ENCODE data around the gene ASF1A. TPM values are rescaled to one million over a fixed set of nuclear protein-coding genes. Genes with fewer than 3 reads are reported as not detected.
A peak's percentile ranks its signal among the peaks of the same experiment; 100 is the strongest.

Gene ASF1A
- total and polyA plus RNA-seq, 9 of the 15 experiments (the other 6 are each of a cell fraction or from before 2014, with no cell fraction given): 31.5 to 45.3 (median 34.8) TPM

DNA sequence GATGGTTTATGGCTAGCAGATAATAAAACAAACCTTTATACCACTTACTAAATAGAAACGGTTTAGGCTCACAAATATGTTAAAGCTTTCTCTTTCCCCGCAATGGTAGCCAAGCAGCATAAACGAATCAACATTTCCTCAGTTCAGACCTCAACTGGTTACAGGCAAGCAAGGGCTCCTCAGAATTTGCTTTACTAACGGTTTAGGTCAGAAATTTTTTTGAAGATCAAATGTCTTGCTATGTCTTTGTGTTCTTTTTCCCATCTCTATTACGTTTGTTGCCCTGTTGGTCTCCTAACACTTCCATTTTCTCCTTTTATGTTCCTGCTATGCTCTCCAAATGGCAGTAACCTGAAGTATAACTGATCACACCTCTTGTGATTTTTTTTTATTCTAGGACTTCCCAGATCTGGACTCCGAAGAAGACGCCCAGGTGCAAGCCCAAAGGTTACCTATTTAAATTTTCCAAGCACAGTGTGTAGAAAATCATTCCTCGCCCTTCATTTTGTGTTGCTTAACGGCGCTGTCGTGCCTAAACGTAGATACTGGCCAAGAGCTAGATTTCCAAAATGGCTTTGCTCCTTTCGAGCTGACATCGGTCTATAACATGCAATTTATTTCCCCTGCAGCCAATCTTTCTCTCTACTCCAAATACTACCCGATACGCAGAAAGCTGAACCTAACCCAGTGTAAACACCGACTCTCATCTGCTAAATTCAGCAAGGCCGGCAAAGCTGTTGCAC lies 717 bp upstream of the ASF1A start (continued):
- TF ChIP-seq, protein P1, sequence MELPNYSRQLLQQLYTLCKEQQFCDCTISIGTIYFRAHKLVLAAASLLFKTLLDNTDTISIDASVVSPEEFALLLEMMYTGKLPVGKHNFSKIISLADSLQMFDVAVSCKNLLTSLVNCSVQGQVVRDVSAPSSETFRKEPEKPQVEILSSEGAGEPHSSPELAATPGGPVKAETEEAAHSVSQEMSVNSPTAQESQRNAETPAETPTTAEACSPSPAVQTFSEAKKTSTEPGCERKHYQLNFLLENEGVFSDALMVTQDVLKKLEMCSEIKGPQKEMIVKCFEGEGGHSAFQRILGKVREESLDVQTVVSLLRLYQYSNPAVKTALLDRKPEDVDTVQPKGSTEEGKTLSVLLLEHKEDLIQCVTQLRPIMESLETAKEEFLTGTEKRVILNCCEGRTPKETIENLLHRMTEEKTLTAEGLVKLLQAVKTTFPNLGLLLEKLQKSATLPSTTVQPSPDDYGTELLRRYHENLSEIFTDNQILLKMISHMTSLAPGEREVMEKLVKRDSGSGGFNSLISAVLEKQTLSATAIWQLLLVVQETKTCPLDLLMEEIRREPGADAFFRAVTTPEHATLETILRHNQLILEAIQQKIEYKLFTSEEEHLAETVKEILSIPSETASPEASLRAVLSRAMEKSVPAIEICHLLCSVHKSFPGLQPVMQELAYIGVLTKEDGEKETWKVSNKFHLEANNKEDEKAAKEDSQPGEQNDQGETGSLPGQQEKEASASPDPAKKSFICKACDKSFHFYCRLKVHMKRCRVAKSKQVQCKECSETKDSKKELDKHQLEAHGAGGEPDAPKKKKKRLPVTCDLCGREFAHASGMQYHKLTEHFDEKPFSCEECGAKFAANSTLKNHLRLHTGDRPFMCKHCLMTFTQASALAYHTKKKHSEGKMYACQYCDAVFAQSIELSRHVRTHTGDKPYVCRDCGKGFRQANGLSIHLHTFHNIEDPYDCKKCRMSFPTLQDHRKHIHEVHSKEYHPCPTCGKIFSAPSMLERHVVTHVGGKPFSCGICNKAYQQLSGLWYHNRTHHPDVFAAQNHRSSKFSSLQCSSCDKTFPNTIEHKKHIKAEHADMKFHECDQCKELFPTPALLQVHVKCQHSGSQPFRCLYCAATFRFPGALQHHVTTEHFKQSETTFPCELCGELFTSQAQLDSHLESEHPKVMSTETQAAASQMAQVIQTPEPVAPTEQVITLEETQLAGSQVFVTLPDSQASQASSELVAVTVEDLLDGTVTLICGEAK (IDR thresholded peaks at IDR 0.05): peak; percentile 51
- TF ChIP-seq, protein P1 (CRISPR knock-in tag; IDR thresholded peaks at IDR 0.05): no peak
- TF ChIP-seq HMGN3 (IDR thresholded peaks at IDR 0.05; ENCODE audit: borderline replicate concordance, extremely low read depth, insufficient read length, low read depth, low read length): no peak
- no peak for TF ChIP-seq NFIC (IDR thresholded peaks at IDR 0.05)
- peak; percentile 91 for TF ChIP-seq NBN (IDR thresholded peaks at IDR 0.05; ENCODE audit: low read depth)
- TF ChIP-seq ZNF24 (IDR thresholded peaks at IDR 0.05): no peak
- TF ChIP-seq MAFF (IDR thresholded peaks at IDR 0.05; ENCODE audit: low read length): no peak
- TF ChIP-seq FOXM1 (IDR thresholded peaks at IDR 0.05; ENCODE audit: low read depth): no peak
- TF ChIP-seq FOXM1 (CRISPR knock-in tag; IDR thresholded peaks at IDR 0.05; ENCODE audit: low read depth): no peak
- TF ChIP-seq SNRNP70 (optimal IDR thresholded peaks at IDR 0.05; ENCODE audit: low read depth, low read length): no peak
- TF ChIP-seq SRSF7 (optimal IDR thresholded peaks at IDR 0.05; ENCODE audit: low read depth, low read length): no peak
- TF ChIP-seq, protein P2, sequence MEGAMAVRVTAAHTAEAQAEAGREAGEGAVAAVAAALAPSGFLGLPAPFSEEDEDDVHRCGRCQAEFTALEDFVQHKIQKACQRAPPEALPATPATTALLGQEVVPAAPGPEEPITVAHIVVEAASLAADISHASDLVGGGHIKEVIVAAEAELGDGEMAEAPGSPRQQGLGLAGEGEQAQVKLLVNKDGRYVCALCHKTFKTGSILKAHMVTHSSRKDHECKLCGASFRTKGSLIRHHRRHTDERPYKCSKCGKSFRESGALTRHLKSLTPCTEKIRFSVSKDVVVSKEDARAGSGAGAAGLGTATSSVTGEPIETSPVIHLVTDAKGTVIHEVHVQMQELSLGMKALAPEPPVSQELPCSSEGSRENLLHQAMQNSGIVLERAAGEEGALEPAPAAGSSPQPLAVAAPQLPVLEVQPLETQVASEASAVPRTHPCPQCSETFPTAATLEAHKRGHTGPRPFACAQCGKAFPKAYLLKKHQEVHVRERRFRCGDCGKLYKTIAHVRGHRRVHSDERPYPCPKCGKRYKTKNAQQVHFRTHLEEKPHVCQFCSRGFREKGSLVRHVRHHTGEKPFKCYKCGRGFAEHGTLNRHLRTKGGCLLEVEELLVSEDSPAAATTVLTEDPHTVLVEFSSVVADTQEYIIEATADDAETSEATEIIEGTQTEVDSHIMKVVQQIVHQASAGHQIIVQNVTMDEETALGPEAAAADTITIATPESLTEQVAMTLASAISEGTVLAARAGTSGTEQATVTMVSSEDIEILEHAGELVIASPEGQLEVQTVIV (CRISPR knock-in tag; IDR thresholded peaks at IDR 0.05; ENCODE audit: borderline replicate concordance): peak; percentile 85; the same call in 1 of the 2 replicates
- TF ChIP-seq, protein P3, sequence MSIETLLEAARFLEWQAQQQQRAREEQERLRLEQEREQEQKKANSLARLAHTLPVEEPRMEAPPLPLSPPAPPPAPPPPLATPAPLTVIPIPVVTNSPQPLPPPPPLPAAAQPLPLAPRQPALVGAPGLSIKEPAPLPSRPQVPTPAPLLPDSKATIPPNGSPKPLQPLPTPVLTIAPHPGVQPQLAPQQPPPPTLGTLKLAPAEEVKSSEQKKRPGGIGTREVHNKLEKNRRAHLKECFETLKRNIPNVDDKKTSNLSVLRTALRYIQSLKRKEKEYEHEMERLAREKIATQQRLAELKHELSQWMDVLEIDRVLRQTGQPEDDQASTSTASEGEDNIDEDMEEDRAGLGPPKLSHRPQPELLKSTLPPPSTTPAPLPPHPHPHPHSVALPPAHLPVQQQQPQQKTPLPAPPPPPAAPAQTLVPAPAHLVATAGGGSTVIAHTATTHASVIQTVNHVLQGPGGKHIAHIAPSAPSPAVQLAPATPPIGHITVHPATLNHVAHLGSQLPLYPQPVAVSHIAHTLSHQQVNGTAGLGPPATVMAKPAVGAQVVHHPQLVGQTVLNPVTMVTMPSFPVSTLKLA (conservative IDR thresholded peaks at IDR 0.05): peak in 1 of 2 experiments; percentile 34; a peak in 2 of 4 replicates
